Activated CD8-positive, alpha-beta memory T cell treated with anti-CD3 and anti-CD28 coated beads for 4 hours (primary cell): ENCODE results near the gene IMPACT.

ENCODE experiments used
- DNase-seq, 2 donors: peaks; one replicate each; pipeline ENCODE4 v3.0.0-alpha.2; 2020; ENCODE audit warnings: low read depth in 2 of 2

Gene IMPACT

GRCh38 chr18:24475926-24476589 is 49.6 kb downstream of the IMPACT start:
- no peak for DNase-seq

GRCh38 chr18:24479371-24479770 is 52.9 kb downstream of the IMPACT start:
- no peak for DNase-seq

GRCh38 chr18:24482821-24483220 is 56.4 kb downstream of the IMPACT start:
- DNase-seq, result no peak

DNA sequence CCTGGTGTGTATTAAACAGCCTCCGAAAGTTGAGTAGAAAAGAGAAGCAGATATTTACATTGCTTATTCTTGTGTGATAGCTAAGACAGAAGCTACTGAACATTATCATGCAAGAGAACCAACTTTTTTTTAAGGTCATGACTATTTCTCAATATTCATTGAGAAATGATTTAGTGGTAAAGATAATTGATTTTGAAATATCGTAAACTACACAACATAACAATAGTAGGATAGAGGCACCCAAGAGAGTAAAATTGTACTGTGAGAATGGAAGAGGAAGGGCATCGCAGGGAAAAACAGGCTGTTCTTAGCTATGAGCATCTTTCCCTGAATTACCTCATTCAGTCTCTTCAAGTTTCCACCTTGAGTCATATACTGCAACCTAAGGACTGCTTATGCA is 59.2 kb downstream of the IMPACT start:
- DNase-seq, result no peak

DNA sequence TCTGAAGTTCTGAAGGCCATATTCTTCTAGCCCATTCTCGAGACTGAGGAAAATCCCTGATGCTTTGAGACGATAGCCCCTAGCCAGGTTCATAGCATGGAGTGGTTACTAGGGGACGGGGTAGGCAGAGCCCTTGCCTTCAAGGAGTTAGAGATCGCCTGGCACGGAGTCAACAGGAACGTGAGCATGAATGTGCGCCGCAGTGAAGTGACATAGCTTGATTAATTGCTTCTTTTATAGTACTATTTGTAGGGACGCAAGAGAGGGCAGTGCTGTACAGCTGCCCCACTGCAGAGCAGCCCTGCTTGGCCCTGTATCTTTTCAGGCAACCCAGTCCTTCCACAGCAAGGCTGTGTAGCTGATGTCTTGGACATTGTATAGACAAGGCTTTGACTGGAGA is 60.2 kb downstream of the IMPACT start:
- no peak for DNase-seq

DNA sequence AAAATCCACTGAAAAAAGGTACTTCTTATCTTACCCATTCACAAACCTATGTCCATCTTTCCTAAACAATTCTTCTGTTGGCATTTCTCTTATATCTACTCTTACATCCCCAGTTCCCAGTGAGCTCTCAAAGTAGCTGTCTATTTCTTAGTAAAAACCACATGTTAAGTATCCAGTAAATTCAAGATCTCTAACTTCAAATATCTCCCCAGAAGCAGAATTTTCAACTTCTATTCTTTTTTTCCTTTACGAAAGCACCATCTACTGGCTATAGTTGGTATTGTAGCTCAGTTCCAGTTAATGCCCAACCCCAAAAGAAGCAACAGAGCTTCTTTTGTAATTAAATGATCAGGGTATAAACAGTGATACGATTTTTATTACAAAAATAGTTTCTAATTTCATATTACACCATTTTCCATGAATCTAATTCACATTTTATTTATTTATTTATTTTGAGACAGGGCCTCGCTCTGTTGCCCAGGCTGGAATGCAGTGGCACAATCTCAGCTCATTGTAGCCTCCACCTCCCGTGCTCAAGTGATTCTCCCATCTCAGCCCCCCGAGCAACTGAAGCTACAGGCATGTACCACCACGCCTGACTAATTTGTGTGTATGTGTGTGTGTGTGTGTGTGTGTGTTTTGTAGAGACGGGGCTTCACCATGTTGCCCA is 62.5 kb downstream of the IMPACT start:
- DNase-seq, result no peak

DNA sequence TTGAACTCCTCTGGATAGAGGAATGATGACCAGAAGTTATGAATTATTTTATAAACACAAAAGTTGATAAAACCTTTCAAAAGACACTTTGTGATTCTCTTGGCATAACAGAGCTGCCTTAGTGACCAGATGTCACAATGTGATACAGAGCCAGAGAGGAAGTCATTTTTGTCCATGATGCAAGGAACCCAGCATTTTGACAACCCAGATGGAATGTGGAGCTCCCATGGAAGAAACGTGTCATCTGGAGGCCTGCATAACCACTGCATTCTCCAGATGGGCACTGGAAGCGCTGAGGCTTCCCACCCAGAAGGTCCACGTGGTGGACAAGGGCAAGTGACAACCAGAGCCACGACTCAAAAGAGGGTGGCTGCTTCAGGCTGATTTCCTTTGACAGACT is 64.1 kb downstream of the IMPACT start:
- DNase-seq, result no peak

DNA sequence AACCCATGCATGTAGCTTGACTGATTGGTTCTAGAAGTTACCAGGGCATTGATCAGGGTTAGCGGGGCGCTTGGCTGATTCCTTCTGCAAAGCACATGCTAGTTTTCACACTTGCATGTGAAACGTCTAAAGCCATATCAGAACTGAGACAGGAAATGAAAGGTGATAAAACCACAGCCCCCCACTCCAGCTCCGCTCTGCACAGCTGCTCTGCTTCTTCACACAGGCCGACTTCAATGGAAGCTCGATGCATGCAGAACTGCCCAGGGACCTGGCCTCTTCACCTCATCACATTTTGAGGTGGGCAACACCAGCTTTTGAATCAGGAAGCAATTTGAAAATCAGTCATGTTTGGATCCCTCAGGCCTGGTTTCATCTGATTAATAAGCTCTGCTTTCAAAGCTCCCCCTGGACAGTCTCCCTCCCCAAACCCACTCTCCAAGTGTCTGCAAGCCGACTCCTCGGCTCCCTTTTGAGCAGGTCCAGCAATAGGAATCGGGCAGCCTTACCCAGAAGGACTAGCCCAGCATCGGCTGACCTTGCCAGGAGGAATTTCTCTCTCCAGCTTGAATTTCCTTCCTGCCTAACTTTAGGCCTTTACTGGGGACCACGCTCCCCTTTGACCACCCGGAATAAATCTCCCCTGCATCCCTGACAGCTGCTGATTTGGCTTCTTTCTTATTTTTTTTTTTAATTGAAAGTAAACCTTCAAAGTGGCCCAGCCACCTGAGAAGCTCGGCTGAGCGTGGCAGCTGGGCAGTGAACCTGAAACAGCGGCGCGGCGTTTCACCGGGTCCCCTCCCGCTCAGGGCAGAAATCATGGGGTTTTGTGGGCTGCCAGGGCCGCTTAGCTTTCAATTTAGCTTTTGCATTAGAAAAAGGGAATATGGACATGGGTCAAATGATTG is 65.7 kb downstream of the IMPACT start:
- no peak for DNase-seq

DNA sequence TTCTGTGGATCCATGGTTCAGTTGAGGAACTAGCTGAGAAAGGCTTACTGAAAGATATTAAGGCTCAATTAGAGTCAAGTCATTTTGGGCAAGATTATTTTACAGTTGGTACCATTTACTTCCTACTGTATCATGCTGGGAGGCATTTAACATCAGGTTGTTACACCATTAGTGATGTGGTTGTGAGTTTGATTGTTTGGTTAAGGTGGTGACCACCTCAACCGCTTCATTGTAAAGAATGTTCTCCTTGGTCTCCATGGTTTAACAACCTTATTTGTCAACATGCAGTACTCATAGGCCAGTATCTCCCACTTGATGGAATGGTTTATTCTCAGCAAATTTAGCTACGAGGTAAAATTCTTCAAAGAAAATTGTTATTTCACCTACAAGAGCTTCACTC is 68.1 kb downstream of the IMPACT start:
- no peak for DNase-seq

GRCh38 chr18:24497031-24497754 is 70.7 kb downstream of the IMPACT start:
- no peak for DNase-seq

GRCh38 chr18:24499814-24500213 is 73.3 kb downstream of the IMPACT start:
- DNase-seq, result no peak

DNA sequence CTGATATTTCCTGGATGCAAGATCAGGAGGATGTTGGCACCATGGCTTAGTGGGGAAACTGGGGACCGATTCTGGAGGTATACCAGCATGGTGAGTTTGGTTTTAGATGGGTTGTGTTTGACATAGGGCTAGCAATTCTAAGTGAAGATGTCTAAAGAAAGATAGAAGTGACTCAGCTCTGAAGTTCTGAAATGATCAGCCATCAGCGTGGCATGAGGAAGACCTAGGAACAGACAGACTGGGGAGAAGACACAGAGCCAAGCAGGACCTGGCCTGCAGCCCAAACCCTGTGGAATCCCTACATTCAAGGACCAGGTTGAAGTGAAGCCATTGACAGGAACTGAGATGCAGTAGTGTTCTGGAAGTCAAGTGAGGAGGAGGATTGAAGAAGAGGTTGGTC is 73.7 kb downstream of the IMPACT start:
- no peak for DNase-seq

GRCh38 chr18:24500766-24501165 is 74.3 kb downstream of the IMPACT start:
- DNase-seq, result no peak

DNA sequence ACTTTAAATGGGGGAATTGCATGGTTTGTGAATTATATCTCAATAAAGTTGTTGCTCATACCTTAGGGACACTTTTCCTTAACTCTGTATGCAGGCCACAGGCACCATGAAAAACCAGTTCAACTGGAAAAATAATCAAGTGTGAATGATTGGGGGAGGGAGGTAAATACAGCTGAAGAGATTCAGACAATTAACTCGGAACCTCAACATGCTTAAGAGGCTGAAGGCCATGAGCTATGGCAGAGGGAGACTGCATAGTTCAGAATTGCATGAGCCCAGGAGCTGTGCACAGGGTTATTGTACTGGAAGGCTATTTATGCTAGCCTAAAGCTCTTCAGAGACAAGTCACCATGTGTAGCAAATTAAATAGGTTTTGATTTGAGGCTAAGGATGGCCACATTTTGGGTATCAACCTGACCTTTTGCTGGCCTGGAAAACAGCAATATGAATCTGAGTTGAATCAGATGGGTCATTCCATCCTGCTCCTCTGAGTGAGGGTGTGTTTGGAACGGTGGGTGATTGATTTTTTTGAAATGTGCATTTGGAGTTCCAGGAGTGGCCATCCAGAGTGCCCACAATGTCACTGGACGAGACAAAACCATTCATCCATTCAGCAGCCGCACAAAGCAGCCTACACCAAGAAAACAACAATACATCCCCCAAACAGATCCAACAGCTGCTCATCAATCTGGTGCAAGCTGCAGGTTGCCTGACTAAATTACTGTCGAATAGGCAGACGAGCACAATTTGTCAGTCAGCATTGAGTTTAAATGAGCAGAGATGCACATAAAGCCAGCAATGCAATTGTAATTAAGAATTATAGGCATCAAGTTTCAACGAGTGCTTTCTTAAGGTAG is 76.4 kb downstream of the IMPACT start:
- no peak for DNase-seq
